ENCODE measurements around the gene ANKS3.

The ANKS3 gene

DNA sequence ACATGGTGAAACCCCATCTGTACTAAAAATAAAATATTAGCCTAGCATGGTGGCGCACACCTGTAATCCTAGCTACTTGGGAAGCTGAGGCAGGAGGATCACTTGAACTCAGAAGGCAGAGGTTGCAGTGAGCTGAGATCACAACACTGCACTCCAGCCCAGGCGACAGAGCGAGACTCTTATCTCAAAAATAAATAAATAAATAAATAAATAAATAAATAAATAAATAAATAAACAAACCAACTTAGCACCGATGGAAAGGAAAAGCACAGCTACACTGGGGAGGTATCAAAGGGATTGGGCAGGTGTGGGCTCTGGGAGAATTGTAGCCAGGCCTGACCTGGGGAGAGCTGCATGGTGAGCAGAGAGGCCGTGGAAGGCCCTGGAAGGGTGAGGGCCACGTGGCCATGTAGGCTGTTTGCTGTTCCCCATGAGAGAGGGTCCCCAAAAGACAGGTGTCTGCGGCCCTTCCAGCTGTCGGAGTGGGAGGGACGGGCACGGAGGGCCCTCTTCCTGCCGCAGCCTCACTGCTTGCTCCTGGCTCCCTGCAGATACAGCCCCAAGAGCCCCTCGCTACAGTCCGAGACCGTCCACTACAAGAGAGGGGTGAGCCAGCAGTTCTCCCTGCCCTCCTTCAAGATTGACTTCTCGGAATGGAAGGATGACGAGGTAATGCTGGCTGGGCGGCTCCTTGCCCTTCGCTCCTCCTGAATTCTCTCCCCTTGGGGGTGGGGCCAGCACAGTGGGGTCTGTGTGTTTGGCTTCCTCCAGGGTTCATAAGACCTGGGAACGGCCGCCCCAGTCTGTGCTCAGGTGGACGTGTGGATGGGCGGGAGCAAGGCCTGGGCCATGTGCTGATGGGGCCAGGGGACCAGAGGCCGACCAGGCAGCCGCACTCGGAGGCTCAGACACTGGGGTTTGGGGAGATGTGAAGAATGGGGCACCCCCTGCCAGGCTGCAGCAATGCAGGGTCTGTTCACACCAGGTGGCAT is 77.1 kb downstream of the ANKS3 start:
- no peak overlapping the region for H3K4me3 ChIP-seq (ENCODE audit: low read length)
- DNase-seq (ENCODE audit: low read depth) = no peak
- TF ChIP-seq, protein P1, sequence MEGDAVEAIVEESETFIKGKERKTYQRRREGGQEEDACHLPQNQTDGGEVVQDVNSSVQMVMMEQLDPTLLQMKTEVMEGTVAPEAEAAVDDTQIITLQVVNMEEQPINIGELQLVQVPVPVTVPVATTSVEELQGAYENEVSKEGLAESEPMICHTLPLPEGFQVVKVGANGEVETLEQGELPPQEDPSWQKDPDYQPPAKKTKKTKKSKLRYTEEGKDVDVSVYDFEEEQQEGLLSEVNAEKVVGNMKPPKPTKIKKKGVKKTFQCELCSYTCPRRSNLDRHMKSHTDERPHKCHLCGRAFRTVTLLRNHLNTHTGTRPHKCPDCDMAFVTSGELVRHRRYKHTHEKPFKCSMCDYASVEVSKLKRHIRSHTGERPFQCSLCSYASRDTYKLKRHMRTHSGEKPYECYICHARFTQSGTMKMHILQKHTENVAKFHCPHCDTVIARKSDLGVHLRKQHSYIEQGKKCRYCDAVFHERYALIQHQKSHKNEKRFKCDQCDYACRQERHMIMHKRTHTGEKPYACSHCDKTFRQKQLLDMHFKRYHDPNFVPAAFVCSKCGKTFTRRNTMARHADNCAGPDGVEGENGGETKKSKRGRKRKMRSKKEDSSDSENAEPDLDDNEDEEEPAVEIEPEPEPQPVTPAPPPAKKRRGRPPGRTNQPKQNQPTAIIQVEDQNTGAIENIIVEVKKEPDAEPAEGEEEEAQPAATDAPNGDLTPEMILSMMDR (conservative IDR thresholded peaks at IDR 0.05; ENCODE audit: low read length) = no peak

DNA sequence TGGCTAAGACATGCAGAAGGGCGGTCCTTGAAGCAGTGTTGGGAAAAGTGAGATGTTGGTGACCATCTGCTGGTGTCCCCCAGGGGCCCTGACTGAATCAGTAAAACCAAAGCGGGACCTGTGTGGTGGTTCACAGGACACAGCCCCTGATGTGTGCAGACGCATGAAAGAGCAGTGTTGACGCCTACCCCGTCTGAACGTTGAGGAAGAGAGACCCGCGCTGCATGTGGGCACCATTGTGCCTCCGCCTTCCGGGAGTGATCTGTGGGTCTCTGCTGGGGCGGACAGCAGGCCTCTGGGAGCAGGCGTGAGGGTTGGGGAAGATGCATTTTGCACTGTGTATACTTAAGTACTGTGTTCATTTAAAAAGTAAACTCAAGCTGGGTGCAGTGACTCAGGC is 77.8 kb downstream of the ANKS3 start:
- no peak overlapping the region for H3K4me3 ChIP-seq (ENCODE audit: low read length)
- DNase-seq (ENCODE audit: low read depth) = no peak
- TF ChIP-seq, protein P1 (conservative IDR thresholded peaks at IDR 0.05; ENCODE audit: low read length) = no peak

DNA sequence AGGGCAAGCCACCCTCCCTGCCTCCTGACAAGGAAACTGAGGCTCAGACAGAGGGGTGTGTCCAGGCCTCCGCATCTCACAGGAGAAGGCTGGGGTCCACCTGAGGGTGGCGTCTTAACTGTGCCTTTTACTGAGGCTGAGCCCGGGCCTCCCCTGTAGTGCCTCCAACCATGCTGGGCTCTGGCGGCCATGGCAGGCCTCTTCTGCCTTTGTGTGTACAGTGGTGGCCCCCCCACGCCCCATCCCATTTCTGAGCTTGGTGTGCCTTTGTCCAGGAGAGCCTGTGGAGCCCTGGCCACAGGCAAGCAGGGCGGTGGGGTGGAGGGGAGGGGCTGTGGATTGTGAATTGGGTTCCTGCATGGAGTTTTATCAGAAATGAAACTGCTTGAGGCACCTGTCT is 78.3 kb downstream of the ANKS3 start:
- no peak for DNase-seq (ENCODE audit: low read depth)
- TF ChIP-seq, protein P1 (conservative IDR thresholded peaks at IDR 0.05; ENCODE audit: low read length) = no peak
- H3K4me3 ChIP-seq (ENCODE audit: low read length) = no peak overlapping the region

DNA sequence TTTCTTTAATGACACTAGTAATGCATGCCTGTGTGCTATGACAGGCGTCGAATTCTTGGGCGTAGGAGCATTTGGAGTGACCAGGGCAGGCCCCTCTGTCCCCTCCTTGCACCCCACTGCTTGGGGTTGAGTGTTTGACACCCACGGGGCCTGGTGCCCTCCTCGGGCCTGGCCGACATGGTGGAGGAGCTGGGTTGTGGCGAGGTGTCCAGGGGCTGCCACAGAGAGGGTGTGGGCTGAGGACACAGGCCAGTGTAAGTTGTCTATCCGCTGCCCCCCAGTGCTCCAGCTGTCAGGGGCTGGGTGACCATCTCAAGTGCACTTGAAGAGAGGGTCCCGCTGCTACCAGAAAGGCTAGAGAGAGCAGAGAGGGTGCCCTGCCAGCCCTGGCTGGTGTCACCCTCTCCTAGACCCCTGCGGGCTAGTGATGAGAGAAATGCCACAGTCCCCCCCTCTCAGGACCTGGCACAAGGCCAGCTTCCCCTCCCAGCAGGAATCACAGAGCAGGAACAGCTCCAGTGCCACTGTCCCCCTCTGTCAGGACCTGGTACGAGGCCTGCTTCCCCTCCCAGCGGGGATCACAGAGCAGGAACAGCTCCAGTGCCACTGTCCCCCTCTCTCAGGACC is 79.0 kb downstream of the ANKS3 start:
- H3K4me3 ChIP-seq (ENCODE audit: low read length) = no peak overlapping the region
- DNase-seq (ENCODE audit: low read depth) = no peak
- TF ChIP-seq, protein P1 (conservative IDR thresholded peaks at IDR 0.05; ENCODE audit: low read length) = no peak

DNA sequence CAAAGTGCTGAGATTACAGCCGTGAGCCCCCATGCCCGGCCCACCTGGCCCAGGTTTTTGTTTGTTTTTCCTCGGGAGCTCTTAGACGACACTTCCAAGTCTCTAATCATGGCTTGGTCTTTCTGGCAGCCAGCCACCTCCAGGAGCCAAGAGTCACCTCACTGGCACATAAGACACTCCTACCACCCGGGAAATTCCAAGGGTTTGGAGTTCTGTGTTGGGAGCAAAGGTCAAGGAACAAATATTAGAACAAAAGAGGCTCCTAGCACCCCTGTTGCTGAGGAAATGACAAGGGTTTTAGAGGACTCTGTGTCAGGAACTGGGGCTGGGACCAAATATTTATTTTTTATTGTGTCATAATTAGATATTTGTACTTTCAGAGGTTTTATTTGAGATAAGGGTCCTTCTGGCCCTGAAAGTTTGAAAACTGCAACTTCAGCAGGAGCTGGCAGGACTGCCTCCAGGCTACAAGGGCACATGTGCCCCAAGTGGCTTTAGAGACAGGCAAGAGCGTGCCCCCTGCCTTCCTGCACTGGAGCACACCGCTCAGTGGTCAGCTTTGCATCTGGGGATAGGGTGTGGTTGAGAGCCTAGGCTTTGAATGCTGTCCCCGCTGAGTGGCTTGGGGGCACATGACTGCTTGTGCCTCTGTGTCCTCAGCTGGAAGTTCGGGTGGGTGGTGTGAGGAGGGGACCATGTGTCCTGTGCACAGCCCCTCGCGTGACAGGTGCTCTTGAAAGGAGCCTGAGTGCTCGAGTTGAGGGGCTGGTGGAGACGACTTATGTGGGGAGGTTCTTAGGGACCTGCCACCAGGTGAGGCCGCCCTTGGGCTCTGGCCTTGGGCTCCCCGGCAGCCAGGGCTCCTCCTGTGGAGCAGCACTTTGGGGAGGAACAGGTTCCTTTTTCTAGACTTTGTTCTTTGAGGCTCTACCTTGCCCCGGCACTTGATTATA is 79.8 kb downstream of the ANKS3 start:
- TF ChIP-seq, protein P1 (conservative IDR thresholded peaks at IDR 0.05; ENCODE audit: low read length) = no peak
- DNase-seq (ENCODE audit: low read depth) = no peak
- no peak overlapping the region for H3K4me3 ChIP-seq (ENCODE audit: low read length)

DNA sequence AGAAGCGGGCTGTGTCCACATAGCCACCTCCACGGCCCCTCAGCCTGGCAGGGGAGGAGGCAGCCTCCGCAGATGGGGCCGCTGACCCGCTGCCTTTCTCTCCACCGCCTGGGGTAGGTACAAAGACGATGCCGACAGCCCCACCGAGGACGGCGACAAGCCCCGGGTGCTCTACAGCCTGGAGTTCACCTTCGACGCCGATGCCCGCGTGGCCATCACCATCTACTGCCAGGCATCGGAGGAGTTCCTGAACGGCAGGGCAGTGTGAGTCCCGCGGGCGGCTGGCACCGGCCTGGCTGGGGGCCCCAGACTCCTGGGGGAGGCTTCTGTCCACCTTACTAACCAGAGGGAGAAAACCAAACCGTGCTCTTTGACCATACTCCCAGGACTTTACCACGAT is 81.5 kb downstream of the ANKS3 start:
- TF ChIP-seq, protein P1 (conservative IDR thresholded peaks at IDR 0.05; ENCODE audit: low read length) = no peak
- no peak overlapping the region for H3K4me3 ChIP-seq (ENCODE audit: low read length)
- no peak for DNase-seq (ENCODE audit: low read depth)

All from AG10803 (cell line).